OCI-LY1 (cell line): ENCODE results near the gene FBXL15.
A peak's percentile ranks its signal among the peaks of the same experiment; 100 is the strongest.

ENCODE experiments used
- H2AFZ ChIP-seq: fragments of 200-600 bp; sonication (generic), shearing (Covaris generic); 2 replicates; pipeline ENCODE4 v1.6.0; 2014; ENCODE audit warnings: antibody characterized with exemption, mild to moderate bottlenecking, low read length
- H3F3A ChIP-seq: fragments of 200-600 bp; sonication (generic), shearing (Covaris generic); 2 replicates; pipeline ENCODE4 v1.6.0; 2014; ENCODE audit warnings: mild to moderate bottlenecking, antibody characterized with exemption, low read length, moderate library complexity; ENCODE audit not compliant: insufficient read depth
- H3K27ac ChIP-seq: fragments of 200-600 bp; sonication (generic); 2 replicates; pipeline ENCODE4 v1.5.1; 2014; ENCODE audit warnings: low read length, mixed run types, mild to moderate bottlenecking, low read depth; ENCODE audit not compliant: poor library complexity, severe bottlenecking
- H3K27me3 ChIP-seq: fragments of 200-600 bp; sonication (generic); 2 replicates; pipeline ENCODE4 v1.6.0; 2014; ENCODE audit warnings: antibody characterized with exemption, mild to moderate bottlenecking, low read length, moderate library complexity; ENCODE audit not compliant: insufficient read depth
- H3K36me3 ChIP-seq: fragments of 200-600 bp; sonication (generic); 2 replicates; pipeline ENCODE4 v1.6.1; 2014; ENCODE audit warnings: mild to moderate bottlenecking, antibody characterized with exemption, low read length, moderate library complexity, mixed read lengths; ENCODE audit not compliant: insufficient read depth
- H3K4me1 ChIP-seq: fragments of 200-600 bp; sonication (generic); 2 replicates; pipeline ENCODE4 v1.5.1; 2014; ENCODE audit warnings: mild to moderate bottlenecking, low read length, moderate library complexity; ENCODE audit not compliant: insufficient read depth, severe bottlenecking
- H3K4me2 ChIP-seq: fragments of 200-600 bp; sonication (generic), shearing (Covaris generic); 2 replicates; pipeline ENCODE4 v1.6.1; 2014; ENCODE audit warnings: low read length
- H3K4me3 ChIP-seq: fragments of 200-600 bp; sonication (generic); 2 replicates; pipeline ENCODE4 v1.5.1; 2014; ENCODE audit warnings: low read length, low read depth, mild to moderate bottlenecking, mixed read lengths; ENCODE audit not compliant: poor library complexity, severe bottlenecking
- H3K79me2 ChIP-seq: fragments of 200-600 bp; shearing (Covaris generic); 2 replicates; pipeline ENCODE4 v1.6.1; 2016; ENCODE audit warnings: mixed run types, low read length, mixed read lengths; ENCODE audit not compliant: insufficient read depth
- H3K9ac ChIP-seq: fragments of 200-600 bp; sonication (generic), shearing (Covaris generic); 2 replicates; pipeline ENCODE4 v1.6.1; 2014; ENCODE audit warnings: mild to moderate bottlenecking, low read length, mixed read lengths
- H3K9me2 ChIP-seq: fragments of 200-600 bp; sonication (generic), shearing (Covaris generic); 2 replicates; pipeline ENCODE4 v1.6.1; 2014; ENCODE audit warnings: low read depth, mild to moderate bottlenecking, low read length, mixed read lengths
- H3K9me3 ChIP-seq: fragments of 200-600 bp; shearing (Covaris generic); 2 replicates; pipeline ENCODE4 v1.6.1; 2014; ENCODE audit warnings: low read length, mixed read lengths
- H4K20me1 ChIP-seq: fragments of 200-600 bp; sonication (generic), shearing (Covaris generic); 2 replicates; pipeline ENCODE4 v1.6.0; 2016; ENCODE audit warnings: mild to moderate bottlenecking, low read length; ENCODE audit not compliant: insufficient read depth
- EZH2 ChIP-seq: fragments of 200-600 bp; sonication (generic), shearing (Covaris generic); IDR thresholded peaks from 2 replicates; pipeline ENCODE4 v1.8.0; 2017; ENCODE audit warnings: borderline replicate concordance, mixed run types, mild to moderate bottlenecking, antibody characterized with exemption, low read length, moderate library complexity, mixed read lengths
- TF ChIP-seq, protein P1 (sequence below): fragments of 200-600 bp; sonication (generic), shearing (Covaris generic); IDR thresholded peaks from 2 replicates; pipeline ENCODE4 v1.5.1; 2017; ENCODE audit warnings: mild to moderate bottlenecking, antibody characterized with exemption, low read length, moderate library complexity, mixed read lengths

The FBXL15 gene

DNA sequence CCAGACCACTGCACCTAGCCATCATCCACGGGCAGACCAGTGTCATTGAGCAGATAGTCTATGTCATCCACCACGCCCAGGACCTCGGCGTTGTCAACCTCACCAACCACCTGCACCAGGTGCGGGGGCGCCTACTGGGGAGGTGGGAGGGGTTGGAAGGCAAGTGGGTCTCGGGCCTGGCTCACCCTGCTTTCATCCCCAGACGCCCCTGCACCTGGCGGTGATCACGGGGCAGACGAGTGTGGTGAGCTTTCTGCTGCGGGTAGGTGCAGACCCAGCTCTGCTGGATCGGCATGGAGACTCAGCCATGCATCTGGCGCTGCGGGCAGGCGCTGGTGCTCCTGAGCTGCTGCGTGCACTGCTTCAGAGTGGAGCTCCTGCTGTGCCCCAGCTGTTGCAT lies 20.6 kb upstream of the FBXL15 start:
- Histone ChIP-seq H3K4me3 (peak overlapping the region; percentile 59), H3K27me3 (no peaks in the 10 kb centered on the region), H3K9me3 (no peaks in the 10 kb centered on the region), H3K4me2 (peak overlapping the region; percentile 67; the same call in 1 of the 2 replicates), H3K9me2 (no peaks in the 10 kb centered on the region), H3K27ac (no peak overlapping the region), H3F3A (no peaks in the 10 kb centered on the region), H3K9ac (no peak overlapping the region; the same call in 1 of the 2 replicates), H2AFZ (no peak overlapping the region), H3K36me3 (no peaks in the 10 kb centered on the region; the same call in 1 of the 2 replicates), H4K20me1 (no peaks in the 10 kb centered on the region), H3K79me2 (no peaks in the 10 kb centered on the region), H3K4me1 (peaks cover 19% of the 10 kb centered on the region)
- TF ChIP-seq EZH2: no peak
- TF ChIP-seq, protein P1, sequence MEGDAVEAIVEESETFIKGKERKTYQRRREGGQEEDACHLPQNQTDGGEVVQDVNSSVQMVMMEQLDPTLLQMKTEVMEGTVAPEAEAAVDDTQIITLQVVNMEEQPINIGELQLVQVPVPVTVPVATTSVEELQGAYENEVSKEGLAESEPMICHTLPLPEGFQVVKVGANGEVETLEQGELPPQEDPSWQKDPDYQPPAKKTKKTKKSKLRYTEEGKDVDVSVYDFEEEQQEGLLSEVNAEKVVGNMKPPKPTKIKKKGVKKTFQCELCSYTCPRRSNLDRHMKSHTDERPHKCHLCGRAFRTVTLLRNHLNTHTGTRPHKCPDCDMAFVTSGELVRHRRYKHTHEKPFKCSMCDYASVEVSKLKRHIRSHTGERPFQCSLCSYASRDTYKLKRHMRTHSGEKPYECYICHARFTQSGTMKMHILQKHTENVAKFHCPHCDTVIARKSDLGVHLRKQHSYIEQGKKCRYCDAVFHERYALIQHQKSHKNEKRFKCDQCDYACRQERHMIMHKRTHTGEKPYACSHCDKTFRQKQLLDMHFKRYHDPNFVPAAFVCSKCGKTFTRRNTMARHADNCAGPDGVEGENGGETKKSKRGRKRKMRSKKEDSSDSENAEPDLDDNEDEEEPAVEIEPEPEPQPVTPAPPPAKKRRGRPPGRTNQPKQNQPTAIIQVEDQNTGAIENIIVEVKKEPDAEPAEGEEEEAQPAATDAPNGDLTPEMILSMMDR: no peak

DNA sequence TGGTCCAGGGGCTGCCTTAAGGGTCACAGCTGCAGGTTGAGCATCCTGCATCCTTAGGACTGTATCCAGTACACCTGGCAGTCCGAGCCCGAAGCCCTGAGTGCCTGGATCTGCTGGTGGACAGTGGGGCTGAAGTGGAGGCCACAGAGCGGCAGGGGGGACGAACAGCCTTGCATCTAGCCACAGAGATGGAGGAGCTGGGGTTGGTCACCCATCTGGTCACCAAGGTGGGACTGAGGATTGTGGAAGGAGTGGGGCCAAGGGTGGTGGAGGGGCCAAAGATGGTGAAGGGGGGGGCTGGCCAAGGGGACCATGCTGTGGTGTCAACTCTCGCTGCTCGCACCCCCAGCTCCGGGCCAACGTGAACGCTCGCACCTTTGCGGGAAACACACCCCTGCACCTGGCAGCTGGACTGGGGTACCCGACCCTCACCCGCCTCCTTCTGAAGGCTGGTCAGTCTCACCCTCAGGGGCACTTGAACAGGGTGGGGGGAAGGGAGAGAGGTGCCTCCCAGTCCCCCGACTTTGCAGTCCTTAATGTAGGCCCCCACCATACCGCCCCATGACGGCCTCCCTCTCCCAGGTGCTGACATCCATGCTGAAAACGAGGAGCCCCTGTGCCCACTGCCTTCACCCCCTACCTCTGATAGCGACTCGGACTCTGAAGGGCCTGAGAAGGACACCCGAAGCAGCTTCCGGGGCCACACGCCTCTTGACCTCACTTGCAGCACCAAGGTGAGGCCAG lies 19.9 kb upstream of the FBXL15 start:
- Histone ChIP-seq H3K9me2 (no peaks in the 10 kb centered on the region), H3K9ac (no peak overlapping the region), H3K27ac (no peak overlapping the region), H3F3A (no peaks in the 10 kb centered on the region), H3K36me3 (no peaks in the 10 kb centered on the region; the same call in 1 of the 2 replicates), H3K9me3 (no peaks in the 10 kb centered on the region), H4K20me1 (no peaks in the 10 kb centered on the region), H3K79me2 (no peaks in the 10 kb centered on the region), H3K4me1 (peaks cover 19% of the 10 kb centered on the region), H2AFZ (no peak overlapping the region), H3K4me2 (no peak overlapping the region), H3K4me3 (no peak overlapping the region), H3K27me3 (no peaks in the 10 kb centered on the region)
- TF ChIP-seq, protein P1: no peak

DNA sequence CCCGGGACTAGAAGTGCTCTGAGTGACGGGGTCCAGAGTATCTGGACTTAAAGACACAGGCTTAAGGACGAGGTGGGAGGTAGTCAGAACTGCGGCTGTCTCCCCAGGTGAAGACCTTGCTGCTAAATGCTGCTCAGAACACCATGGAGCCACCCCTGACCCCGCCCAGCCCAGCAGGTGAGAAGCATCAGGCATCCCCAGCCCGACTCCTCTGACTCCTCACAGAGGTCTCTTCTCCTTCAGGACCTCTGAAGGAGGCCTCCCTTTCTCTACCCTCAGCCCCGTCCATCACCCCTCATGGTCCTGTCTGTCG lies 19.3 kb upstream of the FBXL15 start:
- no peaks in the 10 kb centered on the region for H3K27me3 ChIP-seq
- peaks cover 15% of the 10 kb centered on the region for H3K4me1 ChIP-seq
- no peak overlapping the region for H2AFZ ChIP-seq
- no peak overlapping the region for H3K4me2 ChIP-seq
- no peak overlapping the region for H3K9ac ChIP-seq
- no peaks in the 10 kb centered on the region for H3F3A ChIP-seq
- no peak overlapping the region for H3K27ac ChIP-seq
- TF ChIP-seq EZH2: no peak
- TF ChIP-seq, protein P1: no peak
- no peaks in the 10 kb centered on the region; the same call in 1 of the 2 replicates for H3K36me3 ChIP-seq
- no peak overlapping the region for H3K4me3 ChIP-seq
- H3K9me2 ChIP-seq: no peaks in the 10 kb centered on the region
- no peaks in the 10 kb centered on the region for H4K20me1 ChIP-seq
- H3K9me3 ChIP-seq: no peaks in the 10 kb centered on the region
- H3K79me2 ChIP-seq: no peaks in the 10 kb centered on the region
